ENCODE results near the gene BCKDHB. TPM values are rescaled to one million over a fixed set of nuclear protein-coding genes. Genes with fewer than 3 reads are reported as not detected.

BCKDHB gene
- polyA plus RNA-seq, 1 donor (not counting 4 experiments of a cell fraction or from before 2014, with no cell fraction given), result 20.9 TPM

DNA sequence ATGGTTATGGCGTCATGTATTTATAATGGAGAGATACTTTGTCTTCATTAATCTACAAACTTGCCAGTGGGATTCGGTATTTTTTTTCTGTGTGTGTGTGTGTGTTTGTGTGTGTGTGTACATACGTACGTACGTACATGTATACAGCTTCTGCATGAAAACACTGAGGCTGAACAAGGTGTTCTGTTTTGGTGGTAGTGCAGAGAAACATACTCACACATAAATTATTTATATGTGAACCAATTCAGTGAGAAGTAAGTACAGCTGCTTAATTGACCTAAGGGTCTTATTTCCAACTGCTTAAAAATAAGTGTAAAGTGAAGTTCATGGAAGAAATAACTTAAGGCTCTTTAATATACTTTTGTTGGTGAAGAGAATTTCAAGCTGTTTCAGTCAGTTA lies 234.2 kb downstream of the BCKDHB start:
- Histone ChIP-seq H3K9me3 (ENCODE audit: control insufficient read depth, low read depth, low read length) (no peaks in the 10 kb centered on the region), H3K4me2 (ENCODE audit: control insufficient read depth, extremely low read depth, insufficient read depth, low read depth, low read length) (no peak overlapping the region), H3K4me3 (ENCODE audit: control insufficient read depth in 2 of 3, extremely low read depth in 1 of 3, insufficient read depth in 2 of 3, low read depth in 1 of 3, low read length in 3 of 3) (no peak overlapping the region), H3K36me3 (ENCODE audit: control insufficient read depth in 2 of 2, extremely low read depth in 1 of 2, insufficient read depth in 2 of 2, low read length in 2 of 2) (no peaks in the 10 kb centered on the region), H3K4me1 (ENCODE audit: control insufficient read depth, extremely low read depth, insufficient read depth, low read length) (no peaks in the 10 kb centered on the region), H4K20me1 (ENCODE audit: control insufficient read depth, extremely low read depth, insufficient read depth, low read length) (no peaks in the 10 kb centered on the region), H3K79me2 (ENCODE audit: control insufficient read depth, insufficient read depth, low read length) (no peaks in the 10 kb centered on the region), H3K9me1 (ENCODE audit: control insufficient read depth, extremely low read depth, insufficient read depth, low read length) (no peaks in the 10 kb centered on the region), H3K27me3 (ENCODE audit: control insufficient read depth, extremely low read depth, insufficient read depth, low read length) (no peaks in the 10 kb centered on the region), H3K27ac (ENCODE audit: control insufficient read depth, insufficient read depth, low read length) (no peak overlapping the region), H2AFZ (ENCODE audit: control insufficient read depth, low read length) (no peak overlapping the region), H3K9ac (ENCODE audit: control insufficient read depth, extremely low read depth, insufficient read depth, low read length) (no peak overlapping the region)
- dilution Hi-C loops (cut with MboI; ENCODE audit: extremely low pct_ligation_motif_present, low sequenced_read_pairs), result no loop called here
- FAIRE-seq, result no peak
- TF ChIP-seq, protein P1, sequence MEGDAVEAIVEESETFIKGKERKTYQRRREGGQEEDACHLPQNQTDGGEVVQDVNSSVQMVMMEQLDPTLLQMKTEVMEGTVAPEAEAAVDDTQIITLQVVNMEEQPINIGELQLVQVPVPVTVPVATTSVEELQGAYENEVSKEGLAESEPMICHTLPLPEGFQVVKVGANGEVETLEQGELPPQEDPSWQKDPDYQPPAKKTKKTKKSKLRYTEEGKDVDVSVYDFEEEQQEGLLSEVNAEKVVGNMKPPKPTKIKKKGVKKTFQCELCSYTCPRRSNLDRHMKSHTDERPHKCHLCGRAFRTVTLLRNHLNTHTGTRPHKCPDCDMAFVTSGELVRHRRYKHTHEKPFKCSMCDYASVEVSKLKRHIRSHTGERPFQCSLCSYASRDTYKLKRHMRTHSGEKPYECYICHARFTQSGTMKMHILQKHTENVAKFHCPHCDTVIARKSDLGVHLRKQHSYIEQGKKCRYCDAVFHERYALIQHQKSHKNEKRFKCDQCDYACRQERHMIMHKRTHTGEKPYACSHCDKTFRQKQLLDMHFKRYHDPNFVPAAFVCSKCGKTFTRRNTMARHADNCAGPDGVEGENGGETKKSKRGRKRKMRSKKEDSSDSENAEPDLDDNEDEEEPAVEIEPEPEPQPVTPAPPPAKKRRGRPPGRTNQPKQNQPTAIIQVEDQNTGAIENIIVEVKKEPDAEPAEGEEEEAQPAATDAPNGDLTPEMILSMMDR (optimal IDR thresholded peaks at IDR 0.05 in 1 of 3, IDR thresholded peaks at IDR 0.05 in 1 of 3, conservative IDR thresholded peaks at IDR 0.05 in 1 of 3; ENCODE audit: extremely low read depth in 1 of 3, insufficient read depth in 2 of 3, low read length in 3 of 3), result no peak
- DNase-seq (ENCODE audit: low read depth, low spot score), result no peak

DNA sequence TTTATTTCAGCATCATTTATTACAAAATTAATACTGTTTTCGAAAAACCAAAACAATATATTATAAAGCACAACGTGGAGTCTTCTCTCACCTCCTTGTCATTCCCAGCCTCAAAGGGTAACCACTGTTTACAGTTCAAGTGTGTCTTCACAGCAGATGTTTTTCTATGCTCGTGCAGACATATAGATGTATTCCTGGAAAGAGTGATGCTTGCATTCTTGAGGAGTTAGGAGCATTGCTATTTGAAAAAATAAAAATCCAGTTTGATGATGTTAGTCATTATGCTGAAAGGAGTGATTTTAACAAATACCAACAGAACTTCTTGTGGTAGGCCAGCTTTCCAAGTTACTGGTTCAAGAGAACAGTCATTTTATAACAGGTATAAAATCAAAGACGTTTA lies 234.9 kb downstream of the BCKDHB start:
- no peak overlapping the region for H3K4me3 ChIP-seq (ENCODE audit: control insufficient read depth in 2 of 3, extremely low read depth in 1 of 3, insufficient read depth in 2 of 3, low read depth in 1 of 3, low read length in 3 of 3)

More for the DNA sequence above, 234.9 kb downstream of the BCKDHB start:
- Histone ChIP-seq H3K79me2 (ENCODE audit: control insufficient read depth, insufficient read depth, low read length) (no peaks in the 10 kb centered on the region), H3K9me3 (ENCODE audit: control insufficient read depth, low read depth, low read length) (no peaks in the 10 kb centered on the region), H3K4me2 (ENCODE audit: control insufficient read depth, extremely low read depth, insufficient read depth, low read depth, low read length) (no peak overlapping the region), H3K9ac (ENCODE audit: control insufficient read depth, extremely low read depth, insufficient read depth, low read length) (no peak overlapping the region), H2AFZ (ENCODE audit: control insufficient read depth, low read length) (no peak overlapping the region), H3K27ac (ENCODE audit: control insufficient read depth, insufficient read depth, low read length) (no peak overlapping the region), H4K20me1 (ENCODE audit: control insufficient read depth, extremely low read depth, insufficient read depth, low read length) (no peaks in the 10 kb centered on the region), H3K27me3 (ENCODE audit: control insufficient read depth, extremely low read depth, insufficient read depth, low read length) (no peaks in the 10 kb centered on the region), H3K4me1 (ENCODE audit: control insufficient read depth, extremely low read depth, insufficient read depth, low read length) (no peaks in the 10 kb centered on the region), H3K9me1 (ENCODE audit: control insufficient read depth, extremely low read depth, insufficient read depth, low read length) (no peaks in the 10 kb centered on the region), H3K36me3 (ENCODE audit: control insufficient read depth in 2 of 2, extremely low read depth in 1 of 2, insufficient read depth in 2 of 2, low read length in 2 of 2) (no peaks in the 10 kb centered on the region)
- FAIRE-seq (no peak), DNase-seq (ENCODE audit: low read depth, low spot score) (no peak)
- TF ChIP-seq, protein P1 (optimal IDR thresholded peaks at IDR 0.05 in 1 of 3, IDR thresholded peaks at IDR 0.05 in 1 of 3, conservative IDR thresholded peaks at IDR 0.05 in 1 of 3; ENCODE audit: extremely low read depth in 1 of 3, insufficient read depth in 2 of 3, low read length in 3 of 3), result no peak
- no peak for TF ChIP-seq EZH2 (IDR thresholded peaks at IDR 0.05; ENCODE audit: low read length)
- dilution Hi-C loops (cut with MboI; ENCODE audit: extremely low pct_ligation_motif_present, low sequenced_read_pairs), result no loop called here
